Stomach (tissue), 4 donors: ENCODE data around the gene LOXHD1.

Experiments
- EP300 ChIP-seq: sonication (generic); formaldehyde crosslinking; IDR thresholded peaks from one replicate; pipeline ENCODE4 v1.6.1; 2017; ENCODE audit warnings: antibody characterized with exemption
- POLR2A ChIP-seq, 4 donors: fragments of 450-650 bp; IDR thresholded peaks; one replicate each; pipeline ENCODE4 v1.6.1; 2016; ENCODE audit warnings: antibody characterized with exemption in 4 of 4, control low read depth in 2 of 4, mild to moderate bottlenecking in 1 of 4, moderate library complexity in 1 of 4
- POLR2AphosphoS5 ChIP-seq, 3 donors: sonication (generic); formaldehyde crosslinking; IDR thresholded peaks; one replicate each; pipeline ENCODE4 v1.6.1; 2016; ENCODE audit warnings: antibody characterized with exemption in 3 of 3
- TF ChIP-seq, protein P1 (sequence below), 7 experiments: fragments of 450-650 bp in 4 of 7; fragments of 200-600 bp in 3 of 7; sonication (generic) in 3 of 7; IDR thresholded peaks; one replicate each; pipeline ENCODE4 v1.5.1; 2016 to 2019; ENCODE audit warnings: antibody characterized with exemption in 7 of 7, control low read depth in 2 of 7, mild to moderate bottlenecking in 1 of 7

DNA sequence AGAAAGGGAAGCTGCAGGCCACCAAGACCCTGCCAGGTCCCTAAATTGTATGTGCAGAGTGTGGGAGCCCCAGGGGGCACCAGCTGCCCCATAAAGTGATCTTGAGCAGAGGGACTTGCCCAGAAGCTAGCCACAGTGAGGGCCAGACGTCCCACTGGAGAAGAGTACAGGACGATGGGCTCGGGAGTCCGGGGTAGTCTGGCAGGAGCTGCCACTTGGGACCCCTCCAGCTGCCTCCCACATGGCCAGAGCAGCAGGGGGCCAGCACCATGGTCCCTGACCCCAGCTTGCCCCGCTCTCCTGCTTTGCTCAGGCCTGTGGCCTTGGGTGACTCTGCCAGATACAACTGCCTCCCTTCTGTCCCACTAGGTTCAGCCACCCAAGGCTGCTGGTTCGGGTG, 11.7 kb upstream of the LOXHD1 start:
- TF ChIP-seq, protein P1, sequence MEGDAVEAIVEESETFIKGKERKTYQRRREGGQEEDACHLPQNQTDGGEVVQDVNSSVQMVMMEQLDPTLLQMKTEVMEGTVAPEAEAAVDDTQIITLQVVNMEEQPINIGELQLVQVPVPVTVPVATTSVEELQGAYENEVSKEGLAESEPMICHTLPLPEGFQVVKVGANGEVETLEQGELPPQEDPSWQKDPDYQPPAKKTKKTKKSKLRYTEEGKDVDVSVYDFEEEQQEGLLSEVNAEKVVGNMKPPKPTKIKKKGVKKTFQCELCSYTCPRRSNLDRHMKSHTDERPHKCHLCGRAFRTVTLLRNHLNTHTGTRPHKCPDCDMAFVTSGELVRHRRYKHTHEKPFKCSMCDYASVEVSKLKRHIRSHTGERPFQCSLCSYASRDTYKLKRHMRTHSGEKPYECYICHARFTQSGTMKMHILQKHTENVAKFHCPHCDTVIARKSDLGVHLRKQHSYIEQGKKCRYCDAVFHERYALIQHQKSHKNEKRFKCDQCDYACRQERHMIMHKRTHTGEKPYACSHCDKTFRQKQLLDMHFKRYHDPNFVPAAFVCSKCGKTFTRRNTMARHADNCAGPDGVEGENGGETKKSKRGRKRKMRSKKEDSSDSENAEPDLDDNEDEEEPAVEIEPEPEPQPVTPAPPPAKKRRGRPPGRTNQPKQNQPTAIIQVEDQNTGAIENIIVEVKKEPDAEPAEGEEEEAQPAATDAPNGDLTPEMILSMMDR (IDR thresholded peaks at IDR 0.05): no peak
- TF ChIP-seq POLR2A (IDR thresholded peaks at IDR 0.05) (no peak), POLR2AphosphoS5 (IDR thresholded peaks at IDR 0.05) (no peak), EP300 (no peak)
